ENCODE results near the gene PHYHIPL. TPM values are rescaled to one million over a fixed set of nuclear protein-coding genes. Genes with fewer than 3 reads are reported as not detected.

The PHYHIPL gene
- total RNA-seq, 1 donor from 2014 or later, result 1.4 TPM

- DNase-seq (ENCODE audit: low spot score), result no peak
Measured at GRCh38 chr10:59252491-59252890, 76.0 kb downstream of the PHYHIPL start.

GRCh38 chr10:59255463-59255862, 79.0 kb downstream of the PHYHIPL start:
- DNase-seq (ENCODE audit: low spot score), result no peak

GRCh38 chr10:59257224-59257623, 80.8 kb downstream of the PHYHIPL start:
- DNase-seq (ENCODE audit: low spot score), result no peak

DNA sequence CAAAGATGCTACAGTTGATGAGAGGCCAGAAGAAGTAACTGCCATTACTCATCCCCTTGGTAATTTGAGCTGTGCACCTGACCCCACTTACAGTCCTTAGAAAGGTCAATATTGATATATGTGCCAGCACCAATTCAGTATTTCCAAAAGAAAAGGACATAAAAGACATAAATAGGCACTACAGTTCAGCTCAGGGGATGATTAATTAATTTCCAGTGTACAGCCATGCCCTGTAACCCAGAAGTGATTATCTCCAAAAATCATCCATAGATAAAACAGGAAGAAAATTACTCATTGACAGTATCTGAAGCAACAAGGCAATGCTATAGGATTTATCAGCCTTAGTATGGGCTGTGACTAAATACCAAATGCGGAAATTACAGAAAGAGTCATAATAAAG, 82.4 kb downstream of the PHYHIPL start:
- no peak for DNase-seq (ENCODE audit: low spot score)

GRCh38 chr10:59265141-59265540, 88.7 kb downstream of the PHYHIPL start:
- DNase-seq (ENCODE audit: low spot score), result no peak

GRCh38 chr10:59266321-59266720, 89.9 kb downstream of the PHYHIPL start:
- DNase-seq (ENCODE audit: low spot score), result no peak

- no peak for DNase-seq (ENCODE audit: low spot score)
Measured at GRCh38 chr10:59268460-59268859, 92.0 kb downstream of the PHYHIPL start.

DNA sequence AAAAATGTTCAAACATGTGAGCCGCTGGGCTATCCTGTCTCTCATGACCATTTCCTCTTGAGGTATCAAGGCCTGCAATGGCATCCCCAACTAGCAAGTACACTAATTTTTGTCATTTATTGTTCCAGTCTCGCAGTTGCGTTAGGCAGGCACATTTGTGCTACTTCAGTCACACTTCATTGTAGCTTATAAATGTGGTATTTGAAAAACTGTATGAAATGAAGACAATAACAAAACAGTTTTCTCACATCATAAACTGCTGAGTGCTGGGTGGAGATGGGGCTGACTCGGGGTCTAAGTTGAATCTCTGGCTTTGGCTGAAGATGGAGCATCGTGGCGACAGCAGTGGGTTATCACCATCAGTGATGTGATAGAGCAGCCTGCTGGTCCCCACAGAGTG, 93.2 kb downstream of the PHYHIPL start:
- DNase-seq (ENCODE audit: low spot score), result no peak

DNA sequence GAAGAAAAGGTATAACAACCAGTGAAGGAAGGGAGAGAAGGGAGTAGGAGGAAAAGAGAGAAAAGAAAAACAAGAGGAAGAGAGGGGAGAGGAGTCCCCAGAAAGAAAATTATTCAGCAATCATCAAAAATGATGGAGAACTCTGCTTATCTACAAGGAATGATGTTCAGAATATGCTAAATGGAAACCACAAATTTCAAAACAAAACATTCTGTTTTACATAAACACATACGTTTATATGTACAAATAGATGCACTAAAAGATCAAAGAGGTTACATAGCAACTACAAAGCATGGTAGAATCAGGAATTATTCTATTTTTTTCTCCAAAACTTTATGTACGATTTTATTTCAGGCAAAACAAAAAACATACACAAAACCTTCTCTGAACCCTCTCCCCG, 94.0 kb downstream of the PHYHIPL start:
- DNase-seq (ENCODE audit: low spot score), result no peak

GRCh38 chr10:59271160-59271559, 94.7 kb downstream of the PHYHIPL start:
- no peak for DNase-seq (ENCODE audit: low spot score)

GRCh38 chr10:59272061-59272460, 95.6 kb downstream of the PHYHIPL start:
- no peak for DNase-seq (ENCODE audit: low spot score)

GRCh38 chr10:59273445-59273844, 97.0 kb downstream of the PHYHIPL start:
- no peak for DNase-seq (ENCODE audit: low spot score)

- DNase-seq (ENCODE audit: low spot score), result no peak
Measured at GRCh38 chr10:59276133-59276532, 99.7 kb downstream of the PHYHIPL start.

- no peak for DNase-seq (ENCODE audit: low spot score)
Measured at GRCh38 chr10:59276919-59277318, 100.5 kb downstream of the PHYHIPL start.

- DNase-seq (ENCODE audit: low spot score), result no peak
Measured at GRCh38 chr10:59279476-59279875, 103.0 kb downstream of the PHYHIPL start.

- DNase-seq (ENCODE audit: low spot score), result no peak
Measured at GRCh38 chr10:59279991-59280505, 103.6 kb downstream of the PHYHIPL start.

DNA sequence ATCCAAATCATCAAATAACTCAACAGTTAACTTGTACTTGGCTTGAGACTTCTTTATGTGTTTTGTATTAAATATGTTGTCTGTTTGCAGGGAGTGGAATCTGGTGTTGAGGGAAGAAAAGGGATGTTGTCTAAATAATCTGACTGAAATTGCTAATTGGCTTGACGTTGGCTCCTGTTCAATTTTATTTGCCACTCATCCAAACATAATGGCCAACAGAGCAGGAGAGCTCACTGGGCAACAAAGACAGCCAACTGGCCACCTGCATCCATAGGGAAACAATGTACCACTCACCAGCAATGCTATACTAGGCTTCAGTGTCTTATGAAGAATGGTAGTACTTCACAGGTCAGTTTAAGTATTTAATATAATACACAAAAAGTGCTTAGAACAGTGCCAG, 105.4 kb downstream of the PHYHIPL start:
- no peak for DNase-seq (ENCODE audit: low spot score)

DNA sequence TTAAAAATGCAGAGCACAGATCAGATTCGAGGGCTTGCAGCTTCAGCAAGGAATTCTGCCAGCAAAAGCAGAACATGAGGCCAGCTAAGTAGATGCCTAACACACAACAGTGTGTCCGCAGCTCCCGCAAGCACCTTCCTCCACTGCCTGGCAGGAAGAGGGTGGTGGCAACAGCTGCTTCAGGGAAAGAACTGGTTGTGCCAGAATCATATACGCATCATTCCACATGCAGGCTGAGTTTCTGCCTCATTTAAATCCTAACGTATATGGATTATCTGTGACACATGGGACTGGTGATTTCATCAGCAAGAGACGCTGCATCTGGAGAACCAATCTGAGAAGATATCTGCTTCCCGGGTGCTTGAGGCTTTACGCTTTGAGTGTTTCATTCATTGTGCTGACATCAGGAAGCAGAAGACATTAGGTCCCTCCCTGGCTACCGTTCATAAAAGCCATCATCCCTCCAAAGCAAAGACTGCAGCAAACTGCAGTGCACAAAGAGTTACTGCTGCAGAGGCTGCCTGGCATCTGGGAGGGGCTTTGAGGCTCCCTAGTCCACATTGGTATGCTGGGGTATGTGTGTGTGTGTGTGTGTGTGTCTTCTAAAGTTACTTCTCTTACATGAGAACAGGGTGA, 107.1 kb downstream of the PHYHIPL start:
- peak; percentile 49 for DNase-seq (ENCODE audit: low spot score)

GRCh38 chr10:59284118-59284975, 107.9 kb downstream of the PHYHIPL start:
- DNase-seq (ENCODE audit: low spot score), result no peak

GRCh38 chr10:59285073-59285472, 108.6 kb downstream of the PHYHIPL start:
- no peak for DNase-seq (ENCODE audit: low spot score)

- DNase-seq (ENCODE audit: low spot score), result no peak
Measured at GRCh38 chr10:59285848-59286247, 109.4 kb downstream of the PHYHIPL start.

GRCh38 chr10:59287587-59288255, 111.3 kb downstream of the PHYHIPL start:
- no peak for DNase-seq (ENCODE audit: low spot score)
